GM18873 (cell line): ENCODE results near the gene SVEP1.
"Not testable (repeated sequence)": the region's sequence is repeated elsewhere in the genome, so short reads cannot be mapped to it uniquely, and the experiment has no call there.

Experiments used
- ATAC-seq: cut with Tn5 transposase; IDR thresholded peaks from one replicate; pipeline ENCODE4 v1.9.1; 2021; ENCODE audit warnings: mild to moderate bottlenecking, moderate library complexity, moderate number of reproducible peaks; ENCODE audit not compliant: unreplicated experiment, low FRiP score

SVEP1 gene

DNA sequence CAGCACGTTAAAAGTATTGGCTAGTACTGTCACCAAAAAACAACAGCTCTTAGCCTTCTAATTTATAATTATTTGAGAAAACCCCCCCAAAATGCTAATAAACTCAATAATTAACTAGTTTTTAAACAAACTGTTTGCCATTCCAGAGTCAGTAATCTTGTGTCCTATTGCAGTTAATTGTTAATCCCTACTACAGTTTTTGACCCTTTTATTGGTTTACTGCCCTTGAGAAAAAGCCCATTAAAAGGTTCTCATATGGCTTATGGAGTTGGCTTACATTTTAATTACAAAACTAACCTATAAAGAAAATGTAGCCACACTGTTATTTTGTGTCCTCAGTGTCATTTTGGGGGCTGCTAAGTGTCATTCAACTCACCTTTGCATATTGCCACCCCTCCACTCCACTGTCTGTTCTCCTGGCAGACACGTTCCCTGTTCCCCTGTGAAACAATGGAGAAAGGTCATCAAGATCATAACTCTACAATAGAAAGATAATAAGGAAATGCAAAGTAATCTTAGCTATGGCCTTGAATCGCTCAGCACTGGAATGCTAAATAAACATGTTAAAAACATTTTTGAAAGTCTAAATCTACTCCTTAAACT, 190.3 kb downstream of the SVEP1 start:
- no peak for ATAC-seq

DNA sequence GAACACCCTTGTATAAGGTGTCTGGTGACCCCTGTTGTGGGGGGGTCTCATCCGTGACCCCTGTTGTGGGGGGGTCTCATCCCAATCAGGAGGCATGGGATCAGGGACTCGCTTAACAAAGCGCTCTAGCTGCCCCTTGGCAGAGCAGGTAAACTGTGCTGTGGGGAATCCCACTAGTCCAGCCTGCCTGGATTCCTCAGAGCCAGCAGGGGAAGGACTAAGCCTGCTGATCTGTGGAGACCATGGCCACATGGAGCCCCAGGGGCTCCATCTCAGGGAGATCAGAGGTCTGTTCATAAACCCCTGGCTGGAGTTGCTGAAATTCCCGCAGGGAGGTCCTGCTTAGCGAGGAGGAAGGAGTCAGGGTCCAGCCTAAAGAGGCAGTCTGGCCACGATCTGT, 196.1 kb downstream of the SVEP1 start:
- ATAC-seq: no peak

DNA sequence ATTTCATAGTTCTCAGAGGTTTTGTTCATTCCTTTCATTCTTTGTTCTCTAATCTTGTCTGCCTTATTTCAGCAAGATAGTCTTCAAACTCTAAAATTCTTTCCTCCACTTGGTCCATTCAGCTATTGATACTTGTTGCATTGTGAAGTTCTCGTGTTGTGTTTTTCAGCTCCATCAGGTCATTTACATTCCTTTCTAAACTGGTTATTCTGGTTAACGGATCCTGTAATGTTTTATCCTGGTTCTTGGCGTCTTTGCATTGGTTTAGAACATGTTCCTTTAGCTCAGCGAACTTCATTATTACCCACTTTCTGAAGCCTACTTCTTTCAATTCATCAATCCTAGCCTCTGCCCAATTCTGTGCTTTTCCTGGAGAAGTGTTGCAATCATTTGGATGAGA, 196.8 kb downstream of the SVEP1 start:
- no peak for ATAC-seq

GRCh38 chr9:110371411-110372007, 208.0 kb downstream of the SVEP1 start:
- ATAC-seq: no peak

DNA sequence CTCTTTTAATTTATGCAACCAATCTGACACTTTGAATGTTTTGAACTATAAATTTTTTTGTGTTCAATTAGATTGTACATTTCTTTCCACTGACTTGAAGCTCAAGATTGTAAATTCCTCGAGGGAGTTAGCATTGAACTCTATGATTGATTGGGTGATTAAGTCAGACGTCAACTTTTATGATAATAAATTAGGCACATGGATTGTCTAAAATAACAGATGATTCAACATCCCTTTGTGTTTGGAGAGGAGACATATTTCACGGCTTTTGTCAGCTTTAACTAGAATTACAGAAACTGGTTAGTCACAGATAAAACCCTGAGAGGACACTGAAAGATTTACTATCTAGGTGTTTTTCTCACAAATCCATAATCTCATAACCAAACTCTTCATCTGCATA, 209.2 kb downstream of the SVEP1 start:
- no peak for ATAC-seq

- no peak for ATAC-seq
These were observed 215.1 kb downstream of the SVEP1 start for GRCh38 chr9:110364451-110364850.

GRCh38 chr9:110358992-110359391, 220.5 kb downstream of the SVEP1 start:
- ATAC-seq: not testable (repeated sequence)

DNA sequence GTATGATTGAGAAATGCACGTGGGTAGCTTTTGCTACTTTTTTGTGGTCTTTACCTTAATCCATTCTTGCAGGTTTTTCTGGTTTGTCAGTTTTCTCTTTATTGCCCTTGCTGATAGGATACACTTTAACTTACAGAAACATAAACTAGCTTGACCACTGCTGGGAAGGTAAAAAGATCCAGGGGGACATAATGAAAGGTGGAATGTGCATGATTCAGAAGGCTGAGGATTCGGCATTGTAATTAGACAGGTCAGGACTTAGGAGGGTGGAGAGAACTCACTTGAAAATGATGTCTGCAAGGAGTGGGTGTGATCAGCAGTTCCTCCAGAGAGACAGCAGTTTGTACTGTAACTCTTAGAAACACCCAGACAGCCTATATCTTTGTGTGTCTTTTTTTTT, 222.0 kb downstream of the SVEP1 start:
- no peak for ATAC-seq

GRCh38 chr9:110356639-110357395, 222.7 kb downstream of the SVEP1 start:
- no peak for ATAC-seq

GRCh38 chr9:110355911-110356310, 223.6 kb downstream of the SVEP1 start:
- no peak for ATAC-seq

GRCh38 chr9:110351009-110351467, 228.5 kb downstream of the SVEP1 start:
- ATAC-seq: no peak

- ATAC-seq: no peak
These were observed 233.2 kb downstream of the SVEP1 start for GRCh38 chr9:110346325-110346724.

DNA sequence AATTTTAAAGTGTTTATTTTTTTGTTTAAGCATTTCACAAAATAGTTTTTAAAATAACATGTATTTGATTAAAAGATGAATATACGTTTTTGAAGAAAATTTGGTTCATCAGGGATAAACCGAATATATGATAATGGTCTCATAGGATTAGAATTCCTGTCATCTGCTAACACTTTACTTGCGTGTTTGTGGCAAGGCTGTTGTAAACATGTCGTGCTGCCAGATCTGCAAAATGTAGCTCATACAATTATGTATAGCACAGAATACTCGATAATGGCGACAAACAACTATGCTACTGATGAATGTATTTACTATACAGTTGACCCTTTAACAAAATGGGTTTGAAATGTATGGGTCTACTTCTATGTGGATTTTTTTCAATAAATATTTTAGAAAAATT, 234.7 kb downstream of the SVEP1 start:
- no peak for ATAC-seq

- no peak for ATAC-seq
These were observed 236.0 kb downstream of the SVEP1 start for GRCh38 chr9:110343551-110343950.

- ATAC-seq: no peak
These were observed 239.2 kb downstream of the SVEP1 start for GRCh38 chr9:110340306-110340705.

GRCh38 chr9:110338143-110338542, 241.4 kb downstream of the SVEP1 start:
- ATAC-seq: no peak

GRCh38 chr9:110337727-110338126, 241.8 kb downstream of the SVEP1 start, which contains the start of gene TXNDC8:
TXNDC8 (minus strand) TSS chr9:110337863.
- ATAC-seq: no peak

- no peak for ATAC-seq
These were observed 243.2 kb downstream of the SVEP1 start for GRCh38 chr9:110336363-110336762.

GRCh38 chr9:110334871-110335270, 244.7 kb downstream of the SVEP1 start:
- ATAC-seq: no peak

GRCh38 chr9:110334183-110334582, 245.4 kb downstream of the SVEP1 start:
- ATAC-seq: peak; percentile 68

- no peak for ATAC-seq
These were observed 246.8 kb downstream of the SVEP1 start for GRCh38 chr9:110332766-110333165.
